Osteoblast (primary cell): ENCODE results near the gene ZNF17. TPM values are rescaled to one million over a fixed set of nuclear protein-coding genes. Genes with fewer than 3 reads are reported as not detected.

Source experiments
- DNase-seq: peaks from one replicate; pipeline ENCODE4 v3.0.0; 2011; ENCODE audit warnings: low spot score, mixed read lengths; ENCODE audit not compliant: insufficient read length; ENCODE audit errors: missing footprints
- H2AFZ ChIP-seq: 2 replicates; pipeline ENCODE4 v1.6.0; 2011; ENCODE audit warnings: mild to moderate bottlenecking, low read length
- H3K27ac ChIP-seq: 2 replicates; pipeline ENCODE4 v1.5.1; 2011; ENCODE audit warnings: mild to moderate bottlenecking, low read depth, low read length, moderate library complexity
- H3K27me3 ChIP-seq: 2 replicates; pipeline ENCODE4 v1.6.0; 2012; ENCODE audit warnings: mild to moderate bottlenecking, control low read depth, inconsistent platforms, low read length, moderate library complexity; ENCODE audit not compliant: insufficient read depth
- H3K36me3 ChIP-seq: 2 replicates; pipeline ENCODE4 v1.5.1; 2011; ENCODE audit warnings: mild to moderate bottlenecking, low read length, control low read depth, moderate library complexity; ENCODE audit not compliant: insufficient read depth
- H3K4me1 ChIP-seq: 2 replicates; pipeline ENCODE4 v1.5.1; 2011; ENCODE audit warnings: mild to moderate bottlenecking, low read length, control low read depth, moderate library complexity; ENCODE audit not compliant: insufficient read depth
- H3K4me2 ChIP-seq: 2 replicates; pipeline ENCODE4 v1.6.0; 2011; ENCODE audit warnings: mild to moderate bottlenecking, low read length; ENCODE audit not compliant: insufficient read depth
- H3K4me3 ChIP-seq: fragments of 200-600 bp; sonication (generic); 3 replicates; pipeline ENCODE4 v1.5.1; 2012; ENCODE audit warnings: mild to moderate bottlenecking, low read length, inconsistent platforms; ENCODE audit not compliant: insufficient read depth
- H3K79me2 ChIP-seq: 2 replicates; pipeline ENCODE4 v1.6.0; 2012; ENCODE audit warnings: mild to moderate bottlenecking, low read length, control low read depth, inconsistent platforms; ENCODE audit not compliant: insufficient read depth
- H3K9me3 ChIP-seq: 2 replicates; pipeline ENCODE4 v1.5.1; 2011; ENCODE audit warnings: low read depth, low read length, control low read depth
- H4K20me1 ChIP-seq: 2 replicates; pipeline ENCODE4 v1.6.0; 2012; ENCODE audit warnings: mild to moderate bottlenecking, low read length, control low read depth; ENCODE audit not compliant: insufficient read depth
- total RNA-seq: library from RNA; depleted of rRNA; stranded (reverse); fragments of >200 nt; gene quantifications from 2 replicates; pipeline ENCODE4 v1.2.3, GENCODE V29; 2012
- TF ChIP-seq, protein P1 (sequence below): IDR thresholded peaks from 2 replicates; pipeline ENCODE4 v1.5.1; 2011; ENCODE audit warnings: mild to moderate bottlenecking, low read depth, low read length, moderate library complexity; ENCODE audit errors: extremely low read depth

ZNF17 gene
- total RNA-seq, 1 donor, result 12.7 TPM

DNA sequence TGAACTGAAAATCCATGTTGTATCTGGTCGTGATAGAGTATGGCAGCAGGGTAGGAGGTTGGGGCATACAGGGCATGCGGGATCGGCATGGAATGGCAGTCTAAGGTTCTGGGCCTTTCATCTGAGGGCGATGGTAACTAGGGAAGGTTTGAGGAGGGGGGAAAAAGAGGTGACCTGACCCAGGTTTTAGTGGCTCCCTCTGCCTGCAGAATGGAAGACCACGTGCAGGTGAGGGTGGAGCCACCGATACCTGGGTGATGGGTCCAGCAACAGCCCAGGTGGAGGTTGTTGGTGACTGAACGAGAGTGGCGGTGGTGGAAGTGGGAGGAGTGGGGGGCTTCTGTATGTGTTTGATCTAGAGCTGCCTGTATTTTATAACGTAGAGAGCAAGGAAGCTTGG is 28.0 kb downstream of the ZNF17 start:
- no peak overlapping the region for H3K4me2 ChIP-seq
- peaks cover 66% of the 10 kb centered on the region for H3K79me2 ChIP-seq
- H3K27me3 ChIP-seq, result no peaks in the 10 kb centered on the region
- H3K36me3 ChIP-seq, result peaks cover 14% of the 10 kb centered on the region
- TF ChIP-seq, protein P1, sequence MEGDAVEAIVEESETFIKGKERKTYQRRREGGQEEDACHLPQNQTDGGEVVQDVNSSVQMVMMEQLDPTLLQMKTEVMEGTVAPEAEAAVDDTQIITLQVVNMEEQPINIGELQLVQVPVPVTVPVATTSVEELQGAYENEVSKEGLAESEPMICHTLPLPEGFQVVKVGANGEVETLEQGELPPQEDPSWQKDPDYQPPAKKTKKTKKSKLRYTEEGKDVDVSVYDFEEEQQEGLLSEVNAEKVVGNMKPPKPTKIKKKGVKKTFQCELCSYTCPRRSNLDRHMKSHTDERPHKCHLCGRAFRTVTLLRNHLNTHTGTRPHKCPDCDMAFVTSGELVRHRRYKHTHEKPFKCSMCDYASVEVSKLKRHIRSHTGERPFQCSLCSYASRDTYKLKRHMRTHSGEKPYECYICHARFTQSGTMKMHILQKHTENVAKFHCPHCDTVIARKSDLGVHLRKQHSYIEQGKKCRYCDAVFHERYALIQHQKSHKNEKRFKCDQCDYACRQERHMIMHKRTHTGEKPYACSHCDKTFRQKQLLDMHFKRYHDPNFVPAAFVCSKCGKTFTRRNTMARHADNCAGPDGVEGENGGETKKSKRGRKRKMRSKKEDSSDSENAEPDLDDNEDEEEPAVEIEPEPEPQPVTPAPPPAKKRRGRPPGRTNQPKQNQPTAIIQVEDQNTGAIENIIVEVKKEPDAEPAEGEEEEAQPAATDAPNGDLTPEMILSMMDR, result no peak
- H3K9me3 ChIP-seq, result peaks cover 9% of the 10 kb centered on the region
- no peaks in the 10 kb centered on the region for H4K20me1 ChIP-seq
- peaks cover 6% of the 10 kb centered on the region for H3K4me1 ChIP-seq
- H3K4me3 ChIP-seq, result no peak overlapping the region
- H2AFZ ChIP-seq, result no peak overlapping the region
- no peak for DNase-seq
- H3K27ac ChIP-seq, result no peak overlapping the region

DNA sequence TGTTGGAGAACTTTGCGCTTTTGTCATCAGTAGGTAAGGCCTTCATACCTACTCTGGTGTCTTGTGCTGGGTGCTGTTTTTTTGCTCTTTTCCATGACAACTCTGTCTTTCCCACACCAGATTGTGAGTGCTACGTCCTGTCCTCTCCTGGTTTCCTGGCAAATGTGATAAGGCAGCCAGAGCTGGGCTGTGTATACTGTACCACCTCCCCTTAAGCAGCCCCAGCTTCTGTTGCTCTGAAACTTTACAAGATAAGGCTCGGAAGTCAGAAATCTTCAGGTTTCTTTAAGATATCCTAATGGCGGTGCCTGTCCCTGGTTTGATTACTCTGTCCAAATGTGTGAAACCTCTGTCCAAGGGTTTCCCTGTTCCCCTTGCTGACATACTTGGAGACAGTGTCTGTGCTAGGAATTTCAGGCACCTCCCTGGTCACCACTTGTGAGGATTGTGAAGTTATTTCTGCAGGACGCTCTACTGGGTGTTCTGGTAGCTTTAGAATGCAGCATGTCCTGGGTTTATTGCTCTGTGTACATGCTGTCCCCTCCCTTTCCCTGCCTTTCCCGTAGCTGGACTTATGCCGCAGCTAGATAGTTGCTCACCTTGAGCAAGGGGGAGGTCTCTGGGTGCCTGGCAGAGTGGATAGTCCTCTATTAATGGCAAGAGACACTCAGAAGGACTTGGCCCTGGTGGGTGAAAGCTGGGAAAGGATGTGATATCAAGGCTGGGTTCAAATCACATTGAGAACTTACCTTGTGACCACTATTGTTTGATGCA is 31.2 kb downstream of the ZNF17 start:
- Histone ChIP-seq H3K4me3 (no peak overlapping the region), H3K79me2 (peaks cover 48% of the 10 kb centered on the region), H4K20me1 (no peaks in the 10 kb centered on the region), H3K4me1 (no peaks in the 10 kb centered on the region), H3K36me3 (peaks cover 15% of the 10 kb centered on the region), H3K9me3 (peaks cover 20% of the 10 kb centered on the region), H3K27me3 (no peaks in the 10 kb centered on the region), H3K4me2 (no peak overlapping the region), H3K27ac (no peak overlapping the region), H2AFZ (no peak overlapping the region)
- DNase-seq, result no peak
- TF ChIP-seq, protein P1, result no peak

DNA sequence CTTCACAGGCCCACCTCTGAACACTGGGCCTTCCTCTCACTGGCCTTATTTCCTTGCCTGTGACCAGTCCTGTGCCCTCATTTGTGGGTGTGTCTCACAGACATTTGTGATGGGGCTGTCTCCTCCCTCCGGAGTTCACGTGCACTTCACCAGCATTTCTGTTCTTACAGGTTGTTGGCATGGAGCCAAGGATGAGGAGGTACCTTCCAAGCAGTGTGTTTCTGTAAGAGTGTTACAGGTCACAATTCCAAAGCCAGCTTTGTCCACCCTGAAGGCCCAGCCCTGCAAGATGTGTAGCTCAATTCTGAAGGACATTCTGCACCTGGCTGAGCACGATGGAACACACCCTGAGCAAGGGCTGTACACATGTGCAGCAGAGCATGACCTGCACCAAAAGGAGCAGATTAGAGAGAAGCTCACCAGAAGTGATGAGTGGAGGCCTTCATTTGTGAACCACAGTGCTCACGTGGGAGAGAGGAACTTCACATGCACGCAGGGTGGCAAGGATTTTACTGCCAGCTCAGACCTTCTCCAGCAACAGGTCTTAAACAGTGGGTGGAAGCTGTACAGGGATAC is 32.2 kb downstream of the ZNF17 start:
- no peak overlapping the region for H3K27ac ChIP-seq
- TF ChIP-seq, protein P1, result no peak
- no peaks in the 10 kb centered on the region for H3K27me3 ChIP-seq
- H3K36me3 ChIP-seq, result peaks cover 15% of the 10 kb centered on the region
- no peaks in the 10 kb centered on the region for H3K4me1 ChIP-seq
- no peak overlapping the region for H3K4me3 ChIP-seq
- peaks cover 42% of the 10 kb centered on the region for H3K79me2 ChIP-seq
- no peaks in the 10 kb centered on the region for H4K20me1 ChIP-seq
- H2AFZ ChIP-seq, result no peak overlapping the region
- H3K4me2 ChIP-seq, result no peak overlapping the region
- H3K9me3 ChIP-seq, result peaks cover 20% of the 10 kb centered on the region
- DNase-seq, result no peak

DNA sequence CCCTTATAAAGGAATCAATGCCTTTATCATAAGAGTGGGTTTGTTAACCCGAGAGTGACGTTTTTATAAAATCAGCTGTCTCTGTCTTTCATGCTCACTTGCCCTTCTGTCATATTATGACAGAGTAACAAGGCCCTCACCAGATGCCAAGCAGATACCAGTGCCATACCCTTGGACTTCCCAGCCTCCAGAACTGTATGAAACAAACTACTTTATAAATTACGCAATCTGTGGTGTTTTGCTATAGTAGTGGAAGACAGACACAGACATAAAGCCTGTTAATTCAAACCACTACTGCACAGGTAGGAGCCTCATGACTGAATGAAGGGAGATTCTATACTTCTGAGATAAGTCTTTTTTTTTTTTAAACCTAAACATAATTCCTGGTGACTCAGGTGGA is 41.3 kb downstream of the ZNF17 start:
- no peak overlapping the region for H3K4me3 ChIP-seq
- H2AFZ ChIP-seq, result no peak overlapping the region
- no peaks in the 10 kb centered on the region for H3K36me3 ChIP-seq
- H3K4me1 ChIP-seq, result no peaks in the 10 kb centered on the region
- no peaks in the 10 kb centered on the region for H3K9me3 ChIP-seq
- no peaks in the 10 kb centered on the region for H3K79me2 ChIP-seq
- TF ChIP-seq, protein P1, result no peak
- no peak overlapping the region for H3K27ac ChIP-seq
- H3K27me3 ChIP-seq, result no peaks in the 10 kb centered on the region
- peak; percentile 19 for DNase-seq
- no peaks in the 10 kb centered on the region for H4K20me1 ChIP-seq
- H3K4me2 ChIP-seq, result no peak overlapping the region
